HL-60 (cell line): ENCODE data around the gene ADAMTS2.

Experiments used
- DNase-seq, 2 experiments: peaks; one replicate each; pipeline ENCODE4 v3.0.0-alpha.2; 2010 to 2020; ENCODE audit warnings: low read depth in 1 of 2, low spot score in 1 of 2
- H3K27ac ChIP-seq: fragments of 250-450 bp; sonication (Bioruptor Pico); replicated peaks from 2 replicates; pipeline ENCODE4 v1.5.1; 2020; ENCODE audit warnings: mild to moderate bottlenecking, moderate library complexity
- H3K27me3 ChIP-seq: fragments of 250-450 bp; sonication (Bioruptor Pico); 2 replicates; pipeline ENCODE4 v1.5.1; 2021; ENCODE audit warnings: mild to moderate bottlenecking, moderate library complexity; ENCODE audit not compliant: insufficient read depth, poor library complexity, severe bottlenecking
- H3K4me3 ChIP-seq: replicated peaks from 2 replicates; pipeline ENCODE4 v1.5.1; 2011; ENCODE audit warnings: mild to moderate bottlenecking, control low read depth, low read length; ENCODE audit not compliant: insufficient read depth
- GABPA ChIP-seq: IDR thresholded peaks from 2 replicates; pipeline ENCODE4 v1.6.1; 2012; ENCODE audit warnings: low read depth
- POLR2AphosphoS5 ChIP-seq: IDR thresholded peaks from 2 replicates; pipeline ENCODE4 v1.6.1; 2012; ENCODE audit warnings: low read depth
- SPI1 ChIP-seq: IDR thresholded peaks from 2 replicates; pipeline ENCODE4 v1.6.1; 2012; ENCODE audit warnings: low read depth, mild to moderate bottlenecking, borderline replicate concordance
- TF ChIP-seq, protein P1 (sequence below): IDR thresholded peaks from 2 replicates; pipeline ENCODE4 v1.6.1; 2012; ENCODE audit warnings: low read depth; ENCODE audit not compliant: insufficient replicate concordance
- TF ChIP-seq, protein P2 (sequence below): IDR thresholded peaks from one replicate; pipeline ENCODE4 v1.5.1; 2011; ENCODE audit warnings: low read length, control low read depth, inconsistent platforms; ENCODE audit not compliant: insufficient read depth

The ADAMTS2 gene

DNA sequence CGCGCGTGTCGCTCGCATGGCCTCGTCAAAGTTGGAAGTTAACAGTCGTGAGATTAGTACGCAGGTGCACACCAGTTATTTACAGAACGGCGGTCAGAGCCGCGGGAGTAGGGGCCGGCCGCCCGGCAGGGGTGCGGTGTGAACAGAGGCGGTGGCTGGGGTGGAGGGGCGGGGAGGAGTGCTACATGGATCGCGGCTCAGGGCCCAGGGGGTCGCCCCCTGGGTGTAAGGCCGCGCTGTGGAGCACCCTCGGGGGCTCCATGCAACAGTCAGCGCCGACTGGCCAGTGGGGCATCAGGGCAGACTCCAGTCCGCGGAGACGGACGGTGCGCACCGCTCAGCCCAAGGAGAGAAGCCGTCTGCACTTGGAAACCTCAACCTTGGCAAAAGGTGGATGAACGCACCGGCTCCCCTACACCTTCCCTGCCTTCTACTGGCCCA, 224.8 kb downstream of the ADAMTS2 start:
- H3K27ac ChIP-seq, result no peak overlapping the region
- TF ChIP-seq POLR2AphosphoS5, result no peak
- no peak for TF ChIP-seq GABPA
- no peak for TF ChIP-seq SPI1
- TF ChIP-seq, protein P1, sequence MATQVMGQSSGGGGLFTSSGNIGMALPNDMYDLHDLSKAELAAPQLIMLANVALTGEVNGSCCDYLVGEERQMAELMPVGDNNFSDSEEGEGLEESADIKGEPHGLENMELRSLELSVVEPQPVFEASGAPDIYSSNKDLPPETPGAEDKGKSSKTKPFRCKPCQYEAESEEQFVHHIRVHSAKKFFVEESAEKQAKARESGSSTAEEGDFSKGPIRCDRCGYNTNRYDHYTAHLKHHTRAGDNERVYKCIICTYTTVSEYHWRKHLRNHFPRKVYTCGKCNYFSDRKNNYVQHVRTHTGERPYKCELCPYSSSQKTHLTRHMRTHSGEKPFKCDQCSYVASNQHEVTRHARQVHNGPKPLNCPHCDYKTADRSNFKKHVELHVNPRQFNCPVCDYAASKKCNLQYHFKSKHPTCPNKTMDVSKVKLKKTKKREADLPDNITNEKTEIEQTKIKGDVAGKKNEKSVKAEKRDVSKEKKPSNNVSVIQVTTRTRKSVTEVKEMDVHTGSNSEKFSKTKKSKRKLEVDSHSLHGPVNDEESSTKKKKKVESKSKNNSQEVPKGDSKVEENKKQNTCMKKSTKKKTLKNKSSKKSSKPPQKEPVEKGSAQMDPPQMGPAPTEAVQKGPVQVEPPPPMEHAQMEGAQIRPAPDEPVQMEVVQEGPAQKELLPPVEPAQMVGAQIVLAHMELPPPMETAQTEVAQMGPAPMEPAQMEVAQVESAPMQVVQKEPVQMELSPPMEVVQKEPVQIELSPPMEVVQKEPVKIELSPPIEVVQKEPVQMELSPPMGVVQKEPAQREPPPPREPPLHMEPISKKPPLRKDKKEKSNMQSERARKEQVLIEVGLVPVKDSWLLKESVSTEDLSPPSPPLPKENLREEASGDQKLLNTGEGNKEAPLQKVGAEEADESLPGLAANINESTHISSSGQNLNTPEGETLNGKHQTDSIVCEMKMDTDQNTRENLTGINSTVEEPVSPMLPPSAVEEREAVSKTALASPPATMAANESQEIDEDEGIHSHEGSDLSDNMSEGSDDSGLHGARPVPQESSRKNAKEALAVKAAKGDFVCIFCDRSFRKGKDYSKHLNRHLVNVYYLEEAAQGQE, result no peak
- TF ChIP-seq, protein P2, sequence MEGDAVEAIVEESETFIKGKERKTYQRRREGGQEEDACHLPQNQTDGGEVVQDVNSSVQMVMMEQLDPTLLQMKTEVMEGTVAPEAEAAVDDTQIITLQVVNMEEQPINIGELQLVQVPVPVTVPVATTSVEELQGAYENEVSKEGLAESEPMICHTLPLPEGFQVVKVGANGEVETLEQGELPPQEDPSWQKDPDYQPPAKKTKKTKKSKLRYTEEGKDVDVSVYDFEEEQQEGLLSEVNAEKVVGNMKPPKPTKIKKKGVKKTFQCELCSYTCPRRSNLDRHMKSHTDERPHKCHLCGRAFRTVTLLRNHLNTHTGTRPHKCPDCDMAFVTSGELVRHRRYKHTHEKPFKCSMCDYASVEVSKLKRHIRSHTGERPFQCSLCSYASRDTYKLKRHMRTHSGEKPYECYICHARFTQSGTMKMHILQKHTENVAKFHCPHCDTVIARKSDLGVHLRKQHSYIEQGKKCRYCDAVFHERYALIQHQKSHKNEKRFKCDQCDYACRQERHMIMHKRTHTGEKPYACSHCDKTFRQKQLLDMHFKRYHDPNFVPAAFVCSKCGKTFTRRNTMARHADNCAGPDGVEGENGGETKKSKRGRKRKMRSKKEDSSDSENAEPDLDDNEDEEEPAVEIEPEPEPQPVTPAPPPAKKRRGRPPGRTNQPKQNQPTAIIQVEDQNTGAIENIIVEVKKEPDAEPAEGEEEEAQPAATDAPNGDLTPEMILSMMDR, result no peak
- DNase-seq, result no peak
- no peaks in the 10 kb centered on the region for H3K27me3 ChIP-seq
- H3K4me3 ChIP-seq, result no peak overlapping the region

DNA sequence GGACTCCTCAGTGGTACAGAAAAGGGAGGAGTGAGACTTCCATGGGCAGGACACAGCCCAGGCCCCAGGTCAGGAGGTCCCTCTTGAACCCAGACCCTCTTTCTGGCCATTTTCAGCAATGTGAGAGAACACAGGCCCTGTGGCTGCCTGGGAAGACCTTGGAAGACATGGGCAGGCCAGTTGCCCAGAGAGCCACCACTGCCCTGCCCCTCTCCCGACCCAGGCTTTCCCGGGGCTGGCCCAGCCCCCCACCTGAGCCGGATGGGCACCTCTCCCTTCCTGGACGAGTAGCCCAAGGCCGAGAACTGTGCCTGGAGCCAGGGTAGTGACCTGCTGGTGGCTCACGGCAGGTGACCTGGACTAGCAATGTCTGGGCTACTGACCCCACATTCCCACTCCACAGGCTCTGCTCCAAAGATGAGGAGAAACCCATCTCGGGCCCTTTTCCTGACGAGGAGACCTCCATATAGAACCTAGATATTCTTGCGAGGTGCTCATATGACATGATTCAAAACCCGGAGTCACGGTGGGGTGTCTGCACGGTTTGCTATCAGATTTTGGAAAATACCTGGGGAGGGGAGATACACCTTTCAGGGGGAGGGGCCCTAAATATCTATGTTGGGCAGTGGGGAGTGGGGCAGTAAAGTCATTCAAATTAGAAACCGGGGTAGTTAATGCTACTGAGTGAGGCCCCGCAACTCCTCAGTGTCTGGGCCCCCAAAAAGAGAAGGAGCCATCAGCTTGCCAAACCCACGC, 225.7 kb downstream of the ADAMTS2 start:
- Histone ChIP-seq H3K27me3 (no peaks in the 10 kb centered on the region), H3K27ac (no peak overlapping the region), H3K4me3 (no peak overlapping the region)
- DNase-seq, result no peak
- TF ChIP-seq GABPA, result no peak
- TF ChIP-seq, protein P2, result no peak

DNA sequence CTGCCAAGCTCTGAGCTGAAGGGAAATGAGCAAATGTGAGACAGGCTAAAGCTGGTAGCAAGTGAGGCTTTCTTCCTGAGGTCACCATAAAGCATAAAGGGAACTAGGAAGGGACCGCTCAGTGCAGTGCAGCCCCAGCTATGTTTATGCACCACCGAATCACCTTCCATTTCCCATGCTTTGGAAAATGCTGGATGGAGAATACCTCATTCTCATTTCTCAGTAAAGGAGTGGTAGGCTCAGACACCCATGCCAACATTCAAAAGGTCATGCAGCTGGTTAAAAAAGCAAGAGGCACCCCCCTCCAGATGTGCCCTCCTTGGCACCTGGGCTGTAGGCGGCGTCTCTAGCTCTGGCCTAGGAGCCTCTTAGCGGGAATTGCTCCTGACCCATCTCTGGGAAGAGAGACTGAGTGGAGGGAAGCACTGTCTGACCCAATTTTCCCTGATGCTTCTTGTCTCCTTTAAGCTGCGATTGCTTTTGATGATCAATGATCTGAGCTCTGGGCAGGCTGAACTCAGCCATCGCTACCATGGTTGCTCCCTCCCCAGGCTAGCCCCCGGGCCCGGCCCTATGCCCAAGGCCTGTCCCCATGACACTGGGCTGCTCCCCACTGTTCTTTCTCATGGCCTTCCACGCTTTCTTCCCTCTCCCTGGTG, 226.4 kb downstream of the ADAMTS2 start:
- Histone ChIP-seq H3K27ac (no peak overlapping the region), H3K4me3 (no peak overlapping the region), H3K27me3 (no peaks in the 10 kb centered on the region)
- TF ChIP-seq, protein P1, result no peak
- TF ChIP-seq SPI1 (no peak), POLR2AphosphoS5 (no peak), GABPA (no peak)
- TF ChIP-seq, protein P2, result no peak
- no peak for DNase-seq

DNA sequence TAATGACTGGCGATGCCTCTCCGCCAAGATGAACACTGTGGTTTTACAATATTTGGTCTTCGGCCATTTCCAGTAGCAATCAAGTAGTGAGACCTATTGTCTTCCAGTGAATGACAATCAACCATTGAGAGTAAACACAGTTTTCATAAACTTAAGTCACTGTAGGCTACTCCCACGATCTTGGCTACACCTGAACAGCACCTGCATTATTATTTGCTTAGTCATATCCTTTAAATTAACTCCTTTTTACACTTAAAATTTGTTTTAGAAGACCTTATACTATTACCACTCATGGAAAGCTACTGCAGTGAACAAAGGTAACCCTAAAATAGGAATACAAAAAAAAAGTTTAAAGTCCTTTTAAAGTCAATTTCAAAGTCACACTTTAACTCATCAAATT, 226.9 kb downstream of the ADAMTS2 start:
- no peak for DNase-seq
- no peaks in the 10 kb centered on the region for H3K27me3 ChIP-seq
- no peak overlapping the region for H3K27ac ChIP-seq
- no peak overlapping the region for H3K4me3 ChIP-seq
- TF ChIP-seq, protein P2, result no peak
- TF ChIP-seq SPI1, result no peak
- no peak for TF ChIP-seq POLR2AphosphoS5
- no peak for TF ChIP-seq GABPA
- TF ChIP-seq, protein P1, result no peak
